ENCODE results near the gene GRIK2. TPM values are rescaled to one million over a fixed set of nuclear protein-coding genes. Genes with fewer than 3 reads are reported as not detected.

GRIK2 gene
- total RNA-seq, 3 donors from 2014 or later, result 1.3 to 1.8 (median 1.5) TPM

DNA sequence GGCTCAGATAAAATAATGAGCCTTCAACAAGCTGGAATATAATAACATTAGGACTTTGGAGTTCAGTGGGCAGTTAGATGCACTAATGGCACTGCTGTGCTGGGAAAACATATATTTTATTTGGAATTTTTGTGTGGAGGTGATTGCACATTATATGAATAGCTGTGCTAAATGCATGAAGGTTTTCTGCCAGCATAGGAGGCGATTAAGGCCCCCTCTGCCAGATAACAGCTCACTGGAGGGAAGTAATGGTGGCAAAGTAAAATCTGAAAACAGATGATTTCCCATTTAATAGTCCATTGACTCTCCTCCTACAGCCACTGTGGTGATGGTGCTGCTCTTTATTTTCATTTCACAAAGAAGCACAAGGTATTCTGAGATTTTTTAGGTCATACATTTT lies 326.0 kb downstream of the GRIK2 start:
- Histone ChIP-seq H3K4me3 (no peak overlapping the region), H3K36me3 (ENCODE audit: low read depth) (no peaks in the 10 kb centered on the region), H3K4me1 (ENCODE audit: low read depth) (no peaks in the 10 kb centered on the region), H3K9me3 (no peaks in the 10 kb centered on the region)
- TF ChIP-seq, protein P1, sequence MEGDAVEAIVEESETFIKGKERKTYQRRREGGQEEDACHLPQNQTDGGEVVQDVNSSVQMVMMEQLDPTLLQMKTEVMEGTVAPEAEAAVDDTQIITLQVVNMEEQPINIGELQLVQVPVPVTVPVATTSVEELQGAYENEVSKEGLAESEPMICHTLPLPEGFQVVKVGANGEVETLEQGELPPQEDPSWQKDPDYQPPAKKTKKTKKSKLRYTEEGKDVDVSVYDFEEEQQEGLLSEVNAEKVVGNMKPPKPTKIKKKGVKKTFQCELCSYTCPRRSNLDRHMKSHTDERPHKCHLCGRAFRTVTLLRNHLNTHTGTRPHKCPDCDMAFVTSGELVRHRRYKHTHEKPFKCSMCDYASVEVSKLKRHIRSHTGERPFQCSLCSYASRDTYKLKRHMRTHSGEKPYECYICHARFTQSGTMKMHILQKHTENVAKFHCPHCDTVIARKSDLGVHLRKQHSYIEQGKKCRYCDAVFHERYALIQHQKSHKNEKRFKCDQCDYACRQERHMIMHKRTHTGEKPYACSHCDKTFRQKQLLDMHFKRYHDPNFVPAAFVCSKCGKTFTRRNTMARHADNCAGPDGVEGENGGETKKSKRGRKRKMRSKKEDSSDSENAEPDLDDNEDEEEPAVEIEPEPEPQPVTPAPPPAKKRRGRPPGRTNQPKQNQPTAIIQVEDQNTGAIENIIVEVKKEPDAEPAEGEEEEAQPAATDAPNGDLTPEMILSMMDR (IDR thresholded peaks at IDR 0.05), result no peak
- DNase-seq (no peak), ATAC-seq (no peak)
- intact Hi-C loops (cut with DNase I, micrococcal nuclease), result no loop called here

DNA sequence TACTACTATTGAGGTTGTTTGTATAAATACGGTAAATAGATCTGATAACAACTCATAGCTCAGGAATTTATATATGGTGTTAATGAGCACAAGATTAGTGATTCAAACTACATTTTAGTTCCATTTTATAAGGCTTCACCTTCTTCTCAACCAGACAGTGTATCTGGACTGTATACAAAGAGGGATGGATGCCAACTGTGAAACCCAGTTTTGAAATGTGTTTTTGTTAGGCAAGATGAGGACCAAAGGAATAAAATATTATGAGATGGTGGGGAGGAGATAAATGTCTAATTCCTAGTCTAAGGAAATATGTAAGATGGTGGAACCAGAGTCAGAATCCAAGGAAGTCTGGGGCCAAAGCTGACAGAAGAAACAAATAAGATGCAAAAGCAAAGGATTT lies 329.0 kb downstream of the GRIK2 start:
- no peak for ATAC-seq

DNA sequence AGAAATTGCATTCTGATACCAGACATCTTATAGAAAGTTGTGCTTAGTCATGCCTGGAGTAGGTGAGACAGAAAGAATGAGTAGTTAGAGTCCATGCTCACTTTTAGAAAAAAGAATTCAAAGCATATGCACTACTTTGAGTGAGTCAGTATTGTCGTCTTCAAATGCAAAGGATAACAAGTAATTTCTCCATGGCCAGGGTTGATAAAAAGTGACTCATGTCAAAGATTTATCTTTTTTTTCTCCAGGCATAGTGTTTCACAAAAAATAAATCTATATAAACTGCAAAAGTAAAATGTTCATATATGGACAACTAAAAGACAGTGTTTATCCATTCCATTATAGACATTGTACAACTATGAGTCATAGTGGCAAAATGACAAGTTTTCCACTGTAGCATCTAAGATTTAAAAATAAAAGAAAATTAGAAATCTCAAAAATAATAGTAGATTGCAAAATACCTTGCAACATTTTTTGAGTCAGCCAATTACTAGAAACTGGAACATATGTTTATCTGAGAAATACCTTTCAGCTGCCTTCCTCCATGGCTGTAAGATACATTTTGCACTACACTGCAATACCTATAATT lies 329.6 kb downstream of the GRIK2 start:
- DNase-seq (no peak), ATAC-seq (no peak)
- Histone ChIP-seq H3K4me3 (no peak overlapping the region), H3K4me1 (ENCODE audit: low read depth) (no peaks in the 10 kb centered on the region), H3K9me3 (no peaks in the 10 kb centered on the region), H3K36me3 (ENCODE audit: low read depth) (no peaks in the 10 kb centered on the region)
- intact Hi-C loops (cut with DNase I, micrococcal nuclease), result no loop called here
- TF ChIP-seq, protein P1 (IDR thresholded peaks at IDR 0.05), result no peak

More for the DNA sequence above, 329.0 kb downstream of the GRIK2 start:
- Histone ChIP-seq H3K4me3 (no peak overlapping the region), H3K4me1 (ENCODE audit: low read depth) (no peaks in the 10 kb centered on the region), H3K36me3 (ENCODE audit: low read depth) (no peaks in the 10 kb centered on the region), H3K9me3 (no peaks in the 10 kb centered on the region)
- TF ChIP-seq, protein P1 (IDR thresholded peaks at IDR 0.05), result no peak
- intact Hi-C loops (cut with DNase I, micrococcal nuclease), result no loop called here
- DNase-seq, result no peak

DNA sequence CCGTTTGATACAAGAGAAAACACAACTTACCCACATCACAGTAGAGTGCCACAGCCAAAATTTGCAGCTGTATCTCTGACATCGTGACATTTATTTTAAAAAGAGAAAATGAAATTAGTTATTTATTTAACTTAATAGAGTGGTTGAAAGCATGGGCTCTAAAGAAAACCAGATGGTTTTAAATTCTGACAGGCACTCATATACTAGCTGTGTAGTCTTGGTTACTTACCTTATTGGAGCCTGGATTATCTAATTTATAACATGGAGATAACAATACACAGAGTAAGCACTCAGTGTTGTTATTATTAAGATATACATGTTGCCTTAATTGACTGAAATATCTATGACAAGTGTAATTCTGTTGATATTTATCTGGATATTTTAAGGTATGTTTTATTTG lies 334.9 kb downstream of the GRIK2 start:
- no peak overlapping the region for H3K4me3 ChIP-seq
- H3K4me1 ChIP-seq (ENCODE audit: low read depth), result no peaks in the 10 kb centered on the region
- intact Hi-C loops (cut with DNase I, micrococcal nuclease), result no loop called here
- no peaks in the 10 kb centered on the region for H3K36me3 ChIP-seq (ENCODE audit: low read depth)
- no peak for ATAC-seq
- no peaks in the 10 kb centered on the region for H3K9me3 ChIP-seq
- TF ChIP-seq, protein P1 (IDR thresholded peaks at IDR 0.05), result no peak
- no peak for DNase-seq

DNA sequence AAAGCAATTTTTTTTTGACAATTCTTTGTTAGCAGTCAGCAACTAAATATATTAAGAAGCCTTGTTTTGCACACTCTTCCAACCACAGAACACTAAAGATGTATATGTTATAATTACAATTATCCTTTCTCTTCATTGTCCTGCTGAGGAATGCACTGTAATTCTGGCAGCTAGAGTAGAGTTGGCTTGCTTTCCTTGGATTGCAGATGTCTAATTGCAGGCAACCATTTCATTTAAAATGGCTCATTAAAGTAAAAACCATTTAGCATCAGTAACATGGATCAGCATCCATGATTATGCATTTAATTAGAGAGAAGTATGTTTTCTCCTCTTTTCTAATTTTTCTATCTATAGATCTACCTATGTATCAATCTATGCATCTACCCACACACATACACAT lies 335.4 kb downstream of the GRIK2 start:
- no peak overlapping the region for H3K4me3 ChIP-seq
- DNase-seq (no peak), ATAC-seq (no peak)
- no peaks in the 10 kb centered on the region for H3K9me3 ChIP-seq
- TF ChIP-seq, protein P1 (IDR thresholded peaks at IDR 0.05), result no peak
- no peaks in the 10 kb centered on the region for H3K4me1 ChIP-seq (ENCODE audit: low read depth)
- H3K36me3 ChIP-seq (ENCODE audit: low read depth), result no peaks in the 10 kb centered on the region
- intact Hi-C loops (cut with DNase I, micrococcal nuclease), result no loop called here

DNA sequence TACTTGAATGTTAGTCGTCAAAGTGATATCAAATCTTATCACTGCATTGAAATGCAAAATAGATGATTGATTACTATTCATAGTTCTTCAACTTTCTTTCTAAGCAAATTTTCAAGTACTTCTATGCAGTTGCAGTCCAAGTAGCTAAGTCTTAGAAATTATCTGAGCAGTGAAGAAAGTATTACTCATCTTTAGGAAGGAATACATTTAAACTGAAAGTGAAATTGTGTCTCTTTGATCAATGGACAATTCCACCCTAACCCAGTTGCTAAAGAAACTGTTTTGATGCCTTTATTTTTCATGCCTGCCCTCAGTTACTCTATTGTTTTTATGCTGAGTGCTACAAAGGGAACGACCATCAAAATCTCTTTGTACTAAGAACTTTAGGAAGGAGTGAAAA lies 337.4 kb downstream of the GRIK2 start:
- intact Hi-C loops (cut with DNase I, micrococcal nuclease), result no loop called here
- Histone ChIP-seq H3K36me3 (ENCODE audit: low read depth) (no peaks in the 10 kb centered on the region), H3K4me1 (ENCODE audit: low read depth) (no peaks in the 10 kb centered on the region), H3K4me3 (no peak overlapping the region), H3K9me3 (no peaks in the 10 kb centered on the region)
- ATAC-seq (no peak), DNase-seq (no peak)
- TF ChIP-seq, protein P1 (IDR thresholded peaks at IDR 0.05), result no peak
